Stimulated activated CD8-positive, alpha-beta memory T cell treated with anti-CD3 and anti-CD28 coated beads, Interleukin-15, amount 100 ng/mL, for 24 hours (primary cell): ENCODE data around the gene PRAMEF15.
"Not testable (repeated sequence)": the region's sequence is repeated elsewhere in the genome, so short reads cannot be mapped to it uniquely, and the experiment has no call there.

ENCODE experiments used
- DNase-seq: peaks from one replicate; pipeline ENCODE4 v3.0.0-alpha.2; 2020; ENCODE audit warnings: low read depth

The PRAMEF15 gene

GRCh38 chr1:13315281-13315680 lies at the start of gene PRAMEF15:
TSS of gene PRAMEF15 (plus strand) at chr1:13315581. CDS start at chr1:13318408, 2,827 bp downstream.
- not testable (repeated sequence) for DNase-seq

GRCh38 chr1:13277016-13277415 lies 38.4 kb upstream of the PRAMEF15 start:
- not testable (repeated sequence) for DNase-seq

- DNase-seq = not testable (repeated sequence)
Observed at GRCh38 chr1:13279617-13280016, 35.8 kb upstream of the PRAMEF15 start.

GRCh38 chr1:13285037-13285436 lies 30.3 kb upstream of the PRAMEF15 start, which contains the start of gene PRAMEF8:
TSS of gene PRAMEF8 (minus strand) at chr1:13285137. CDS start at chr1:13284091, 1,046 bp downstream.
- not testable (repeated sequence) for DNase-seq

- not testable (repeated sequence) for DNase-seq
Observed at GRCh38 chr1:13289030-13289429, 26.4 kb upstream of the PRAMEF15 start.

- DNase-seq = not testable (repeated sequence)
Observed at GRCh38 chr1:13297216-13297931, 18.0 kb upstream of the PRAMEF15 start.

GRCh38 chr1:13298699-13299098 lies 16.7 kb upstream of the PRAMEF15 start:
- not testable (repeated sequence) for DNase-seq

- DNase-seq = not testable (repeated sequence)
Observed at GRCh38 chr1:13302197-13302596, 13.2 kb upstream of the PRAMEF15 start.

GRCh38 chr1:13303239-13303638 lies 12.1 kb upstream of the PRAMEF15 start, which contains the start of gene PRAMEF33:
TSS of gene PRAMEF33 (plus strand) at chr1:13303539. CDS start at chr1:13305955, 2,416 bp downstream.
- DNase-seq = not testable (repeated sequence)

- not testable (repeated sequence) for DNase-seq
Observed at GRCh38 chr1:13342496-13342895, 27.1 kb downstream of the PRAMEF15 start.

- not testable (repeated sequence) for DNase-seq
Observed at GRCh38 chr1:13347034-13347433, 31.7 kb downstream of the PRAMEF15 start, which contains the start of gene PRAMEF14. TSS of gene PRAMEF14 (minus strand) at chr1:13347134. CDS start at chr1:13345314, 1,820 bp downstream.

GRCh38 chr1:13353476-13353875 lies 38.1 kb downstream of the PRAMEF15 start:
- DNase-seq = not testable (repeated sequence)

- DNase-seq = not testable (repeated sequence)
Observed at GRCh38 chr1:13354475-13354874, 39.1 kb downstream of the PRAMEF15 start.

GRCh38 chr1:13356774-13357173 lies 41.4 kb downstream of the PRAMEF15 start:
- DNase-seq = not testable (repeated sequence)

GRCh38 chr1:13362364-13362763 lies 47.0 kb downstream of the PRAMEF15 start:
- not testable (repeated sequence) for DNase-seq

- not testable (repeated sequence) for DNase-seq
Observed at GRCh38 chr1:13364928-13365327, 49.5 kb downstream of the PRAMEF15 start.

GRCh38 chr1:13366536-13366935 lies 51.2 kb downstream of the PRAMEF15 start:
- not testable (repeated sequence) for DNase-seq

- not testable (repeated sequence) for DNase-seq
Observed at GRCh38 chr1:13368544-13368943, 53.2 kb downstream of the PRAMEF15 start.
